M059J (cell line): ENCODE data around the gene SULT4A1. TPM values are rescaled to one million over a fixed set of nuclear protein-coding genes. Genes with fewer than 3 reads are reported as not detected.
"Not testable (repeated sequence)": the region's sequence is repeated elsewhere in the genome, so short reads cannot be mapped to it uniquely, and the experiment has no call there.

Experiments used
- DNase-seq: peaks from one replicate; pipeline ENCODE4 v3.0.0-alpha.2; 2012; ENCODE audit warnings: low read depth
- total RNA-seq: library from RNA; depleted of rRNA; stranded (reverse); fragments of >200 nt; shearing (Covaris generic); gene quantifications from 2 replicates; pipeline ENCODE4 v1.2.3, GENCODE V29; 2014

SULT4A1 gene
- total RNA-seq, 1 experiment from 2014 or later, result not detected

DNA sequence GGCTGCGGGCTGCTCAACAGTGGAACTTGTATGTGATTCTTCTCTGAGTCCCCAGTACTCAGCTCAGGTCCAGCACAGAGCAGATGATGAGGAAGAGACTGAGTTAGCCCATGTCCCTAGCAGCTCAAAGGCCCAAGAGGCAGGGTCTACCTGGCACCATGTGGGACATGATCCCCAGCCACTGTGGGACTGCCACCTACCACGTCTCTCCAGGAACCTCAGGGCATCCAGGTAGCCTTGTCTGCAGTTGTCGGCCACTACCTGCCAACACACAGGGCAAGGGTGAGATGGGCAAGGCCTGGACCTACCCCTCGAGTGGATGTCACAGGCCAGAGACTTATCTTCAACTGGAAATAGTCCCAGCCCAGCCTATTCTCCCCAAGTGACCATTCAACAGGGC, 25.1 kb upstream of the SULT4A1 start:
- no peak for DNase-seq

DNA sequence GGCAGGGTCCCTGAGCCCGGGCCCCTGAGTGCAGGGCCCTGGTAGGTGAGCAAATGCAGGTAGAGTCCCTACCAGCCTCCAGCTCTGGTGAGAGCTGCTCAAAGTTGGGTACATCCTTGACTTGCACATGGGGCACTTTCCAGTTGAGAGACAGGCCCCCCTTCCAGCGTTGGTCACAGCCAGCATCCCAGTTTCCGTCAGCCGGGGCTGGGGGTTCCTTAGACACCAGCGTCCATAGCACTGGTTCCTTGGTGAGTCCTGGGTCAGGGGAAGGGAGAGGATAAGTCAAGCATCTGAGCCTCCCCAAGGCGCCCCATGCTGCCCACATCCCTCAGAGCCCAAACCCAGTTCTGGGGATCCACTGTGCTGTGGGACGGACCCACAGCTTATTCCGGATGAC, 23.9 kb upstream of the SULT4A1 start:
- no peak for DNase-seq

DNA sequence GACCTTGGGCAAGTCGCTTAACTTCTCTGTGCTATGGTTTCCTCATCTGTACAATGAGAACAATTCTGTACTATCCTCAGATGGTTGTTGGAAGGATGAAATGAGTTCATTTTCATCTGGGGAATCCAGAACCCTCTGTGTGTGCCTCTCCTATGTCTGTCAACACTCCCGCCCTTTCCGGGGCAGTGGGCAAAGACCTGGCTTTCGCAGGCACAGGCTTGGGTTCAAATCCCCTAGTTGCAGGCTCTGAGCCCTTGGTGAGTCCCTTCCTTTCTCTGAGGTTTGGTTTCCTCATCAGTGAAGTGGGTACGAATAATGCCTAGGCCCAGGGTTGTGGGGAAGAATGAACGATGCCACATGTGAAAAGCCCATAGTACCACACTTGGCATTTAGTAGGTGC, 23.5 kb upstream of the SULT4A1 start:
- DNase-seq, result no peak

DNA sequence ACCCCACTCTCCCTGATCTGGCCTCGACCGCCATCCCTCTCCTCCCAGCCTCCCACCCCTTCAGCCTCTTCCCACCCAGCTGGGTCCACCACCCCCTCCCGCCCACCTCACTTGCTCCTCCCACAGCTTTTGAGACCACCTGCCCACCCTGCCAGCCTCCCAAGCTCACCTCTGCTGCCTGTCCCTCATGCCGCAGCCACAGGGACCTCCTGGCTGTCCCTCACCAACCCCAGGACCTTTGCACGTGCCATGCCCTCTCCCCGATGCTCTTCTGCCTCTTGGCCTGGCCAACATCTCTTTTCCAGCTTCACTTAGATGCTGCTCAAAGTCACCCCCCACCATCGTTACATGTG, 23.0 kb upstream of the SULT4A1 start:
- no peak for DNase-seq

DNA sequence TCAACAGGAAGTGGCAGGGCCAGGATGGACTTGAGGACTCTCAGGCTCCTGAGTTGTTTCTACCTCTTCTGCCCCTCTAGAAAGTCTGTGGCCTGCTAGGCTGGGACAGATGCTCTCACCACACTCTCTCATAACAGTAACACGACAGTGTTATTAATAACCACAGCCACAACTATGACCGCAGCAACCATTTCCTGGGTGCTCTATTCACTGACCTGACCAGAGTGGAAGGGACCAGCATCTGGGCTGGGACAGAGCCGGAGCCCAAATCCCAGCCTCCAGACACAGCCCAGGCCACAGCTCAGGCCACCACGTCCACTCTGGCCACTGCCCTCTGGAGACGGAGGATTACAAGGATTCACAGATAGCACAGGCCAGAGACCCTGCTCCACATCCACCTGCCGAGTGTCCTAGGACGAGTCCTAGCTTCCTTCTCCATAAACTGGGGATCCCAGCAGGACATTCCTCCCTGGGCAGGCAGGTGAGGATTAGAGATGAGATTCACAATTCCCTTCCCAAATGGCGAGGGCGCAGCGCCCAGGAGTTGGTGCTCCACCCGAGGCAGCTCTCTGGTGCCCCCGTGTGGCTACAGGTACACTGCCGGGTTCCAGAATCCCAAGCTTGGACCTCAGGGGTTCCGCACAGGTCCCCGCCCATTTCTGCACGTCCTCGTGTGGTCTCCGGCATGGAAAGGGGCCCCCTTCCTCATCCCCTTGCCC, 22.4 kb upstream of the SULT4A1 start:
- peak; percentile 37 for DNase-seq

DNA sequence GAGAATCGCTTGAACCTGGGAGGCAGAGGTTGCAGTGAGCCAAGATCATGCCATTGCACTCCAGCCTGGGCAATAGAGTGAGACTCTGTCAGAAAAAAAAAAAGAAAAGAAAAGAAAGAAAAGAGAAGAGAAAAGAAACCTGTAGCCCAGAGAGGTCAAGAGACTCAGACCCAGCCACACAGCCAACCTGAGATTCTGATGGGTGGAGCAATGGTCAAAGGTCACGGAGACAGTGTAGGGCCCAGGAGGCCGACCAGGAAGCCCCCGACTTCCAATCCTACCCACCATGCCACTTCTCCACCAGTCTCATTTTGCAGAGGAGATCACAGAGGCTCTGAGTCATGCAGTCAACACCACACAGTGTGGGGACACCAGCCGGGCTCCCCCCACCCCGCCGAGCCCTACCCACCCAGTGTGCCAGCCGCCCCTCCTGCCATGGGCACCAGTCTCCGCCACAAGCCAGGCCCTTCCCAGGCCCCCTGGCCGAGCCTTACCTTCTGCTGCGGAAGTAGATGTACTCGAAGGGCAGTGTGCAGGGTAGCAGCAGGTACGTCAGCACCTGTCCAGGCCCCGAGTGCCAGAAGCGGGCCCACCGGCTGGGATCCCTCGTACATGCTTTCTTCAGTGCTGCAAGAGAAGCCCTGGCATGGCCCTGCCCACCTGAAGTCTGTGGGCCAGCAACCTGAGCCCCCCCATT, 21.6 kb upstream of the SULT4A1 start:
- no peak for DNase-seq

DNA sequence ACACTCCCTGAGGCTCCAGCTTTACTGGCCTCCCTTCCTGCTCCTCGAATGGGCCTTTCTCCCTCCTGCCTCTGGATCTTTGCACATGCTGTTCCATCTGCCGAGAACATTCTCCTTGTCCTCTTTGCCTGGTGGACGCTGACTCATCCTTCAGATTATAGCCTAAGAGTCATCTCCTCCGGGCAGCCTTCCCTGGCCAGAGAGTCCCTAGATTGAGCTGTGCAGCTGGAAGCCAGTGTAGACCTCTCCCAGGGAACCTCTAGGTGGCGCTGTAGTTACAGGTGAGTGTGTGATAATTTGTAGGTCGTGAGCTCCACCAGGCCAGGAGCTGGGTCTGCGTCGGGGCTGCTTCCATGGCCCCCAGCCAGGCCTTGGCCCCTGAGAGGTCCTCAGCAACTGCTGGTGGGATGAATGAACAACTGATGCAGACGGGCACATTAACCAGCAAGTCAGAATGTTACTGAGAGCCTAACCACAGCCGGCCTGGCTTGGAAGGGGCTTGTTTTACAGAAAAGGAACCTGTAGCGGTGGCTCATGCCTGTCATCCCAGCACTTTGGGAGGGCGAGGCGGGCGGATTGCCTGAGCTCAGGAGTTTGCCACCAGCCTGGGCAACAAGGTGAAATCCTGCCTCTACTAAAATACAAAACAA, 20.8 kb upstream of the SULT4A1 start:
- DNase-seq, result peak; percentile 81

DNA sequence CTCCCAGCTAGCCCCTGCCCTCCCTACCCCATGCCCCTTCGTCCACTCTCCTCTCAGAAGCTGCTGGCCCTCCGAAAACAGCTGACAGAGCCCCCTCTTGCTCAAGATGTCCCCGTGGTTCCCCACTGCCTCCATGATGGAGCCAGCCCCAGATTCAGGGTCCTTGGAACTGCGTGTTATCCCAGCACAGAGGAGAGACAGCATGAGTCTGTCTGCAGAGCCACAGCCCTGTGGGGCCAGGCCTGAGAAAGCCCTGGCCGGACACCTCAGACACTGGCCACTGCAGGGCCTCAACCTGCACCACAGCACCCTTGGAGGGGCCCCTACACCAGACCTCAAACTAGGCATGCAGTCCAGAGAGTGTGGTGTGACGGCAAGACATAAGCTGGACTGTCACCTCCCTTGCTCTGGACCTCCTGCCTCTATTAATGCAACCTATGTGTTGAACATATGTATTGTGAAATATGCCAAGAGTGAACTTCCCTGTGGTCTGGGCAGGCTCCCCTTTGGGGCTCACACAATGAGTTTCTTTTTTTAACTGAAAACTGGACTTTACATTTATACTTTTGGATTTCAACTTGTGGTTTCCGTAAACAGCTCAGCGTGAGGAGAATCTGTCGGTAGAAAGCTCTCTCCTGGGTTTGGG, 19.9 kb upstream of the SULT4A1 start:
- no peak for DNase-seq

DNA sequence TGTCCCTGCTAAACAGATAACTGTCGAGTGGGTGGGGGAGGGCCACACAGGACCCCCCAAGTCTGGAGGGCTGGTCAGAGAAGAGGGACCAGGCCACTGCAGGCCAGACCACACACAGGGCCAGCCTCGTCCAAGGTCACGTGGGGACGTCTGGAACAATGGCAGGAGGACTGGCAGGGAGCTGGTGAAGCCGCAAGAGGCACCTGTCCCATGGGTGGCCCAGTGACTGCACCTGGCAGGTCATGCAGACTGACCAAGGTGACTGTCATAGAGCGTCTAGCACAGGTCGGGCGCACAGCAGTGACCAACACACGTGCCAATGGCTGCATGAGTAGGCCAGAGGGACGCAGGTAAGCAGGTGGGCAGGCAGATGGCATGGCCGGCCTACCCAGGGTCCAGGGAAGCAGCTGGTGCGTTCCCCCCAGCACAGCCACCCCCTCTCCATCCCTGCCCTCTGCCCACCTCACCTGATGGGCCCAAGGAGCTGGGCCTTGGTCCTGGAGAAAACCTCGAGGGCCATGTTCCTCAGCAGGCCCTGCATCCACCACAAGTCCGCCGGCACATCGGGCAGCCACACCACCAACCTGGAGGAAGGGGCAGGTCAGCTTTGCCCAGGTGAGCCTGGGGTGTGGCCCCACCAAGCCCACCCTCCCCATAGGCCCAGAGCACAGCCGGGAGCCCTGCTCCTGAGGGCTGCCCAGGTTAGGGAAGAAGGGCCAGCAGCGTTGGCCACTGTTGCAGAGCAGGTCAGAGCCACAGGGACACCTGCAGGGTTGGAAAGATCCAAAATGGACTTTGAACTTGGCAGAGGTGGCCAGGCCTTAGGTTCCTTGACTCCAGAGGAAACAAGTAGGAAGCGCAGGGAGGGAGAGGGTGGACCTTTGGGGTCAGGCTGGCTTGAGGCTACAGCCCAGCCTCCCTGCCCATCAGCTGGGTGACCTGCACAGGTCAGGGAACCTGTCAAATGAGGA, 19.1 kb upstream of the SULT4A1 start:
- no peak for DNase-seq

DNA sequence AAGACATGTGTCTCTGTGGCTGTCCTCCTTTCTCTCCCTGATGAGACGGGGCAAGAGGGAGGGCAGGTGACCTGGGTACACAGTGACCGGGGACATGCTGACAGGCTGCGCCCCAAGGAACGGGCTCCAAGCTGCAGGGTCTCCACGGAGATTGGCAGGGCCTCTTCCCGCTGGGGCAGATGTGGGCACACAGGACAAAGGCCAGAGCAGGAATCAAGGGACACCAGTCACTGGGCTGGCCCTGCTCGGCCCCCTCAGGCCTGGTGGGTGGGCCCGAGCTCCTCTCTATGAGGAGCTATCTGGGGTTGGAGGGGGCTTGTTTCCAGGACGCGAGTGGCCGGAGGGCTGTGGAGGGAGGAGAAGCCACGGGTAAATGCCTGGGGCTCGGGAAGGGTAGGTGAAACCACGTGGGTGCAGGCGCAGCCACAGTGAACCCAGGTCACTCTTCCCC, 18.3 kb upstream of the SULT4A1 start:
- no peak for DNase-seq

DNA sequence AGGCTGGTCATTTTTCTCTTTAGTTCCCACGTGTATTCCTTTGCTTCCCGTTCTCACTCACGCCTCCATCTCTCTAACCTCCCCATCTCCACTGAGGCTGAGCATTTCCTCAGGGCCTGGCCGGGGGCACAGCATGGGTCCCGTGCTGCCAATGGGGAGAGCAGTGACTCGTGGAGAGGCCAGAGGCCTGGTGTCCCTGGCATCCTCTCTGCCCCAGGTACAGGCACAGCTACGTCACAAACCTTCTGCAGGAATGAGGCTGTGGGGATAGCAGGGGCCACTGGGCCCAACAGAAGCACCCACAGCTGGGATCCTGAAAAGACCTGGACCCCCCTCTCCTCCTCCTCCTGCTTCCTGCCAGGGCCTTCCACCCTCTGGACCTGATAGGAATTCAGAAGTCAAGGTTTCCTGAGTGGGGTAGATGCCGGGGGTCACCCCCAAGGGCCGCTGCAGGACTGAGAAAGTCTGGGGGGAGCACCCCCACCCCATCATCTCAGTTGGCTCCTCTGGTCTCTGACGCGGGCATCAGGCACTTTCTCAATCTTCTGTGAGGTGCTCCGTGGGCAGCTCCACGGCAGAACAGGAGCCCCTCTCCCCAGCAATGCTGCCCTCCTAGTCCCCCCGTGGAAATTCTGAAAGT, 17.7 kb upstream of the SULT4A1 start:
- DNase-seq, result no peak

DNA sequence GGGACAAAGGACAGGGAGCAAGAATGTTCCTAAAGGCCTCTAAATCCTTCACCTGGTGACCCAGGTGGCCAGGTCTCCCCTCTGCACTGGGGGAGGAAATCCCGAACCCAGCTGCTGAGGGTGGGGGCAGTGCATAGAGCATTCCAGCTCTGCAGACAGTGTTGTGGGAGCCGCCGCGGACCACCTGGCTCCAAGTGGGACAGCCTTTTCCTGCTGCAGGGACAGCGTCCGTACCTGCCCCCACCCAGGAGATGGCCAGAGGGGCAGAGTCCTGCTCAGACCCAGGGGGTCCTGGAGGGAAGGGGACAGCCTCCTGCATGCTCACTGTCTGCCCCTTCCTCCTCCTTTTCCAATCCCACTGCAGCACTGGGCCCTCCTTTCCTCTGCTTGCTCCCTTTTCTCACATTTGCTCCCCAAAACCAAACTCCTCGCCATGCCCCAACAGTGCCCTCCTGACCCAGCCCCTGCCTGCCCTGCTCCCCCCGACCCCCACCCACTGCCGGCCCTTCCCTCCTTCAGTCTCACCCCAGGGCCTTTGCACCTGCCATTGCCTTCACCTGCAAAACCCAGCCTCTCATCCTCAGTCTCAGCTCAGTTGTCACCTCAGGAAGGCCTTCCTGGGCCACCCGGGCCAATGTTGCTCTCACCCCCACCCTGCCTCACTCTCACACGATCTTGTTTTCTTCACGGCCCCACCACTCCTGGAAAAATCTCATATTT, 16.7 kb upstream of the SULT4A1 start:
- DNase-seq, result no peak

DNA sequence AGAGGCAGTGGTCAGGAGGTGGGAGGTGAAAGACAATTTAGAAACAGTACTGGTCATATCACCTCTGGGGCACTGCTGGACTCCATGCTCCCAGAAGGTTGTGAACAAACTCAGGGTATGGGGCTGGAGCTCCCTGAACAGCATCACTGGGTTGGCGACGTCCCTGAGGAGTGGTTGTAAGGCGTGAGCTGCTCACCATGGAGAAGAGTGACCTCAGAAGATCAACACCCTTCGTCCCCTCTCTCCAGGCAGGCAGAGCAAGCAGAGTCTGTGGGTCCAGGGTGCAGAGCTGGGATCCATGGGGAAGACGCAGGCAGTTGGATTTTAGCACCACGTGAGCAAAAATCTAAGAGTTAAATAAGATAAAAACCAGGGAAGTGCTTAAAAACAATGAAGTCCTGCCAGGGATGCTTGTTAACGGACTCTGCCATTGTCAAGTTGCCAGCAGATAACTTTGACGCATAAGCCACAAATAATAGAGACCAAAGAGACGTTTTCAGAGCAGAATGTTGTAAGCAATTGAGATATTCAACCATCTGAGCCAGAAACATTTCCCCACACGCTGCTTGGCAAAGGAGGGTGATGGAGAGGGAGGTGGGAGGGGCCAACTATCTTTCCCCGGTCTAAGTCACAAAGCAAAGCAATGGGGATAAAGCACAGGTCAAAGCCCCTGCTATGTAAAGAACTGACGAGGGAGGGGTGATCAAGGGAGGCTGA, 15.9 kb upstream of the SULT4A1 start:
- no peak for DNase-seq

DNA sequence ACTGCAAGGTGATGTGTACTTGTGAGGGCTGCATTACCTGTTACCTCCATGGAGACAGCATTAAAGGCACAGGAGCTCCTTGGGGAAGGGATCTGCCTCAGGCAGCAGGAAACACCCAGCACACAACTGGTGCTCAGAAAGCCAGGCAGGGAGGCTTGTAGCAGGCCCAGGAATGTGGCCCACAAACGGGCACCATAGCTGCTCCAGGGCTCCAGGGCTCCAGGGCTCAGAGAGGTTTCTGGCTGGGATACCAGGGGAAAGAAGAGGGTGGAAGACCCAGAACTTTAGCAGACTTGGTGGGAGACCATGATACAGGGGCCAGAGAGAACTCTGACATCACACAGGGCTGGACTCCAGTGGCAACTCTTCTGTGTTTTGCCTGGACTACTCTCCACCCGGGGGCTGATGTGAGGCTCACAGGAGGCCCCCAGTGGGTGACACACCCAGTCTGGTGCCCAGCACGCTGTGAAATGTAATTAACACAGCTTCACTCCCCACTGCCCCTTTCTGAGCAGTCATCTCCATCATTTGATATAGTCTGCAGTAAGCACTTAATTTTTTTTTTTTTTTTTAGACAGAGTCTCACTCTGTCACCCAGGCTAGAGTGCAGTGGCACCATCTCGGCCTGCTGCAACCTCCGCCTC, 14.7 kb upstream of the SULT4A1 start:
- no peak for DNase-seq

DNA sequence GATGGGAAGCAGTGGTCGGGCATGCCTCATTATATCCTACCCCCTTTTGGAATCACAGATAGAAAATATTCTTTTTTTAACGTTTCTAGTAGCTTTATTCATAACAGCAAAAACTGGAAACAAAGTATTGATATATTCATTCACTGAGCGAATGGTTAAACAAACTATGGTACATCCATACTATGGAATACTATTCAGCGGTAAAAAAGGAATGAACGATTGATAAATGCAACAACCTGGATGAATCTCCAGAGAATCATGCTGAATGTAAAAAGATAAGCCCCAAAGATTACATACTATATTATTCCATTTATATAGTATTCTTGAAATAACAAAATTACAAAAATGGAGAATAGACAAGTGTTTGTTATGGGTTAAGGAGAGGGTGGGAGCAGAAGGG, 7.5 kb upstream of the SULT4A1 start:
- DNase-seq, result no peak

DNA sequence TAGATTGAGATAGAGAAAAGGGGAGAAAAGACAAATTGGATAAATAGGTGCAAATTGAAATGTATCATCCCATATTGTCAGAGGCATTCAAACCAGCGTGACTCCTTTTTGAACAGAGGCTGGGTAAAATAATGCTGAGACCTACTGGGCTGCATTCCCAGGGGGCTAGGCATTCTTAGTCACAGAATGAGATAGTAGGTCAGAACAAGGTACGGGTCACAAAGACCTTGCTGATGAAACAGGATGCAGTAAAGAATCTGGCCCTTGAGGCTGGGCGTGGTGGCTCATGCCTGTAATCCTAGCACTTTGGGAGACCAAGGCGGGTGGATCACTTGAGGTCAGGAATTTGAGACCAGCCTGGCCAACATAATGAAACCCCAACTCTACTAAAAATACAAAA, 6.7 kb upstream of the SULT4A1 start:
- not testable (repeated sequence) for DNase-seq

DNA sequence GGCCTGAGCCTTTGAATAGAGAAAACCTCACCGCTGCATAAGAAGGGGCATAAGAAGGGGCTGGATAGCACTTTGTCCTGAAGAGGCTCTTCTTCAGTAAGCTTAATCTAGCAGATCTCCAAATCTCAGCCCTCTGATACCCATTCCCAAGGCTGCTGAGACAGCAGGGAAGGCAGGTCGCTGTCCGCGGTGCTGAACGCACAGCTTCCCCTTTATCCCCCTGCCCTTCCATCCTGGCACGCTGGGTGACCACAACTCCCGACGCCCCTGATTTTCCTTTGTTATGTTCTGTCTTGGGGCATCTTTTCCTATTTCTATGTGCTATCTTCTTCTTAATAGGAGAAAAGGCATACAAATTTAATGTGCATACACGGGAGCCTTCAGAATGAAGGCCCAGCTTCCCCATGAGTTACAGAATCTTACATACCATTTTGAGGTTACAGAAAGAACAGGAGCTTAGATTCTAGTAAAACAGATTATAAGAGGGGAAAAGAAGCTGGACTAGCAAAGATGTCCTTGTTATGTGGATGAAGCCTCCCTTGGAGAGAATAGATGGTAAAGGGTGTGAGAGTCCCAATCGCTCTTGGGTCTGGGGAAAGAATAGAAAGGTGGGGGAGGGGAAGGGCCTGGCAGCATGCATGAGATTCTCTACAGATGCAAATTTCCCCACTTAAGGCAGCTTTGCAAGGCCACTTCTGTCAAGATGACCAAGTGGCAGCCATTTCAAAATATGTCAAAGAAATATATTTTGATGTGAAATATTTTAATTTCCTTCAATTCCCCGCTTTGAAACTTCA, 5.7 kb upstream of the SULT4A1 start:
- peak; percentile 40 for DNase-seq

DNA sequence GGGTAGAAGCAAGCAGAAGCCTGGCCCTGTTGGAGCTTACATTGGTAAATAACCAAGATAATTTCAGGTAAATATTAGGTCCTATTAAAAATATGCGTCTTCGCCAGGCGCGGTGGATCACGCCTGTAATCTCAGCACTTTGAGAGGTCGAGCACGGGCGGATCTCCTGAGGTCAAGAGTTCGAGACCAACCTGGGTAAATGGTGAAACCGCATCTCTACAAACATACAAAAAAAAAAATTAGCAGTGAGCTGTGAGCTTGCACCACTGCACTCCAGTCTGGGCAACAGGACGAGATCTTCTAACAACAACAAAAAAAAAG, 529 bp upstream of the SULT4A1 start:
- DNase-seq, result no peak
